ENCODE measurements around the gene CLEC11A.
"Not testable (repeated sequence)": the region's sequence is repeated elsewhere in the genome, so short reads cannot be mapped to it uniquely, and the experiment has no call there.

Gene CLEC11A

DNA sequence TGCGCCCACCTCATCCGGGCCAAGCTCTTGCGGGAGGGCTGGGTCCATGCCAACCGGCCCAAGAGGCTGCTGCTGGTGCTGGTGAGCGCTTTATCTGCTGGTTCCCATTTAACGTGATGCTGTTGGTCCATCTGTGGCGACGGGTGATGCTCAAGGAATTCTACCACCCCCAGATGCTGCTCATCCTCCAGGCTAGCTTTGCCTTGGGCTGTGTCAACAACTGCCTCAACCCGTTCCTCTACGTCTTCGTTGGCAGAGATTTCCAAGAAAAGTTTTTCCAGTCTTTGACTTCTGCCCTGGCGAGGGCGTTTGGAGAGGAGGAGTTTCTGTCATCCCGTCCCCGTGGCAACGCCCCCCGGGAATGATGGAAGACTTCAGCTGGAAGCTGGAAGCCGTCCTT is 35.9 kb downstream of the CLEC11A start:
- H3K4me1 ChIP-seq (ENCODE audit: low read depth, poor library complexity, severe bottlenecking); H3K4me2 ChIP-seq; H3K9ac ChIP-seq; H2AFZ ChIP-seq (ENCODE audit: low read depth); H3K27ac ChIP-seq; H3K79me2 ChIP-seq (ENCODE audit: insufficient read depth, low read depth); H4K20me1 ChIP-seq (ENCODE audit: insufficient read depth); H3K36me3 ChIP-seq (ENCODE audit: insufficient read depth); H3K4me3 ChIP-seq (IDR thresholded peaks at IDR 0.05; ENCODE audit: insufficient read depth, low read depth, low read length): not testable (repeated sequence)
- H3K27me3 ChIP-seq (ENCODE audit: insufficient read depth, low read depth): peaks cover 36% of the 10 kb centered on the region

GRCh38 chr19:50759886-50760285 is 36.7 kb downstream of the CLEC11A start:
- H3K9ac ChIP-seq: no peak overlapping the region
- no peaks in the 10 kb centered on the region for H4K20me1 ChIP-seq (ENCODE audit: insufficient read depth)
- H3K36me3 ChIP-seq (ENCODE audit: insufficient read depth): no peaks in the 10 kb centered on the region
- H3K79me2 ChIP-seq (ENCODE audit: insufficient read depth, low read depth): no peaks in the 10 kb centered on the region
- H3K27ac ChIP-seq: no peak overlapping the region
- no peak overlapping the region for H3K4me2 ChIP-seq
- no peaks in the 10 kb centered on the region for H3K4me1 ChIP-seq (ENCODE audit: low read depth, poor library complexity, severe bottlenecking)
- peaks cover 35% of the 10 kb centered on the region for H3K27me3 ChIP-seq (ENCODE audit: insufficient read depth, low read depth)
- H2AFZ ChIP-seq (ENCODE audit: low read depth): no peak overlapping the region
- TF ChIP-seq, protein P1, sequence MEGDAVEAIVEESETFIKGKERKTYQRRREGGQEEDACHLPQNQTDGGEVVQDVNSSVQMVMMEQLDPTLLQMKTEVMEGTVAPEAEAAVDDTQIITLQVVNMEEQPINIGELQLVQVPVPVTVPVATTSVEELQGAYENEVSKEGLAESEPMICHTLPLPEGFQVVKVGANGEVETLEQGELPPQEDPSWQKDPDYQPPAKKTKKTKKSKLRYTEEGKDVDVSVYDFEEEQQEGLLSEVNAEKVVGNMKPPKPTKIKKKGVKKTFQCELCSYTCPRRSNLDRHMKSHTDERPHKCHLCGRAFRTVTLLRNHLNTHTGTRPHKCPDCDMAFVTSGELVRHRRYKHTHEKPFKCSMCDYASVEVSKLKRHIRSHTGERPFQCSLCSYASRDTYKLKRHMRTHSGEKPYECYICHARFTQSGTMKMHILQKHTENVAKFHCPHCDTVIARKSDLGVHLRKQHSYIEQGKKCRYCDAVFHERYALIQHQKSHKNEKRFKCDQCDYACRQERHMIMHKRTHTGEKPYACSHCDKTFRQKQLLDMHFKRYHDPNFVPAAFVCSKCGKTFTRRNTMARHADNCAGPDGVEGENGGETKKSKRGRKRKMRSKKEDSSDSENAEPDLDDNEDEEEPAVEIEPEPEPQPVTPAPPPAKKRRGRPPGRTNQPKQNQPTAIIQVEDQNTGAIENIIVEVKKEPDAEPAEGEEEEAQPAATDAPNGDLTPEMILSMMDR (conservative IDR thresholded peaks at IDR 0.05; ENCODE audit: low read depth, low read length): no peak
- no peak overlapping the region for H3K4me3 ChIP-seq (IDR thresholded peaks at IDR 0.05; ENCODE audit: insufficient read depth, low read depth, low read length)

DNA sequence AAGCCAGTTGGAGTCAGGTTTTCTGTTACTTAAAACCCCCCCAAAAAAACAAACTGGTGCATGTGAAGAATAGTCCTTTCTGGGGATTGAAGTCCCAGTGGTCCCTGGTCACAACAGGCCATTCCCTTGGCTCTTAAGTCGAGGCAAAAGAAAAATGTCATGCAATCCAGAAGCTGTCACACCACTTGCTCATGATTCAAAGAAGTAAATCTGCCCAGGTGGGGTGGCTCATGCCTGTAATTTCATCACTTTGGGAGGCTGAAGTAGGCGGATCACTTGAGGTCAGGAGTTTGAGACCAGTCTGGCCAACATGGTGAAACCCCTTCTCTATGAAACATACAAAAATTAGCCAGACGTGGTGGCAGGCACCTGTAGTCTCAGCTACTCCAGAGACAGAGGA is 38.3 kb downstream of the CLEC11A start:
- not testable (repeated sequence) for H3K4me3 ChIP-seq (IDR thresholded peaks at IDR 0.05; ENCODE audit: insufficient read depth, low read depth, low read length); H3K27ac ChIP-seq; H3K36me3 ChIP-seq (ENCODE audit: insufficient read depth); H3K4me1 ChIP-seq (ENCODE audit: low read depth, poor library complexity, severe bottlenecking); H3K4me2 ChIP-seq; H2AFZ ChIP-seq (ENCODE audit: low read depth); H3K79me2 ChIP-seq (ENCODE audit: insufficient read depth, low read depth); H3K9ac ChIP-seq; H4K20me1 ChIP-seq (ENCODE audit: insufficient read depth)
- H3K27me3 ChIP-seq (ENCODE audit: insufficient read depth, low read depth): peaks cover 39% of the 10 kb centered on the region

DNA sequence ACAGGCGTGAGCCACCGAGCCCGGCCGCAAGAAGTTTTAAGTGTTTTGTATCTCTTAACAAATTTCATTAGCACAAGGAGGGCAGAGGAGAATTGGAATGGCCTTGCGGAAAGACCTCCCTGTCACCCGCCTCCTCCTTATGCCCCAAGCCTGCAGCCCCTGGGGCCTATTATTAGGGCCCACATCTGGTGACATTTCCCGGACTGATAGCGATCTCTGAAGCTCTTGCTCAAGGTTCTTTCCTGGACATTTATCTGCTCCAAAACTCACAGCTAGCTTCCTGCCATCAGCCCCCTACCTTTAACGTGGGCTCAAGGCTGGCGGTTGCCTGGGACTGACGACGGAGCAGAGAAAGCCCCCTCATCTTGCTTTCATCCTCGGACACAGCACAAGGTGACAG is 40.4 kb downstream of the CLEC11A start:
- H3K4me1 ChIP-seq (ENCODE audit: low read depth, poor library complexity, severe bottlenecking); H3K9ac ChIP-seq; H3K27ac ChIP-seq; H3K4me2 ChIP-seq; H3K4me3 ChIP-seq (IDR thresholded peaks at IDR 0.05; ENCODE audit: insufficient read depth, low read depth, low read length); H2AFZ ChIP-seq (ENCODE audit: low read depth); H4K20me1 ChIP-seq (ENCODE audit: insufficient read depth); H3K79me2 ChIP-seq (ENCODE audit: insufficient read depth, low read depth); H3K36me3 ChIP-seq (ENCODE audit: insufficient read depth): not testable (repeated sequence)
- H3K27me3 ChIP-seq (ENCODE audit: insufficient read depth, low read depth): peaks cover 50% of the 10 kb centered on the region

GRCh38 chr19:50764409-50764808 is 41.2 kb downstream of the CLEC11A start:
- no peaks in the 10 kb centered on the region for H3K4me1 ChIP-seq (ENCODE audit: low read depth, poor library complexity, severe bottlenecking)
- no peak overlapping the region for H3K27ac ChIP-seq
- no peak overlapping the region for H2AFZ ChIP-seq (ENCODE audit: low read depth)
- no peak overlapping the region for H3K4me2 ChIP-seq
- TF ChIP-seq, protein P1 (conservative IDR thresholded peaks at IDR 0.05; ENCODE audit: low read depth, low read length): no peak
- H3K36me3 ChIP-seq (ENCODE audit: insufficient read depth): no peaks in the 10 kb centered on the region
- H3K27me3 ChIP-seq (ENCODE audit: insufficient read depth, low read depth): peaks cover 50% of the 10 kb centered on the region
- no peak overlapping the region for H3K4me3 ChIP-seq (IDR thresholded peaks at IDR 0.05; ENCODE audit: insufficient read depth, low read depth, low read length)
- H4K20me1 ChIP-seq (ENCODE audit: insufficient read depth): no peaks in the 10 kb centered on the region
- no peaks in the 10 kb centered on the region for H3K79me2 ChIP-seq (ENCODE audit: insufficient read depth, low read depth)
- H3K9ac ChIP-seq: no peak overlapping the region

GRCh38 chr19:50766746-50767145 is 43.6 kb downstream of the CLEC11A start:
- peaks cover 47% of the 10 kb centered on the region for H3K27me3 ChIP-seq (ENCODE audit: insufficient read depth, low read depth)
- H2AFZ ChIP-seq (ENCODE audit: low read depth); H3K27ac ChIP-seq: not testable (repeated sequence)

GRCh38 chr19:50767263-50767662 is 44.1 kb downstream of the CLEC11A start:
- not testable (repeated sequence) for H3K4me1 ChIP-seq (ENCODE audit: low read depth, poor library complexity, severe bottlenecking); H3K36me3 ChIP-seq (ENCODE audit: insufficient read depth); H3K4me2 ChIP-seq; H4K20me1 ChIP-seq (ENCODE audit: insufficient read depth); H3K27ac ChIP-seq; H3K4me3 ChIP-seq (IDR thresholded peaks at IDR 0.05; ENCODE audit: insufficient read depth, low read depth, low read length); H3K79me2 ChIP-seq (ENCODE audit: insufficient read depth, low read depth); H2AFZ ChIP-seq (ENCODE audit: low read depth); H3K9ac ChIP-seq
- peaks cover 44% of the 10 kb centered on the region for H3K27me3 ChIP-seq (ENCODE audit: insufficient read depth, low read depth)

More at GRCh38 chr19:50766746-50767145, 43.6 kb downstream of the CLEC11A start:
- not testable (repeated sequence) for H3K9ac ChIP-seq; H3K79me2 ChIP-seq (ENCODE audit: insufficient read depth, low read depth); H3K4me2 ChIP-seq; H3K36me3 ChIP-seq (ENCODE audit: insufficient read depth); H3K4me3 ChIP-seq (IDR thresholded peaks at IDR 0.05; ENCODE audit: insufficient read depth, low read depth, low read length); H4K20me1 ChIP-seq (ENCODE audit: insufficient read depth); H3K4me1 ChIP-seq (ENCODE audit: low read depth, poor library complexity, severe bottlenecking)
